Caki2 (cell line): ENCODE measurements around the gene EEF2K. TPM values are rescaled to one million over a fixed set of nuclear protein-coding genes. Genes with fewer than 3 reads are reported as not detected.

ENCODE experiments used
- DNase-seq: peaks from one replicate; pipeline ENCODE4 v3.0.0-alpha.2; 2015; ENCODE audit warnings: low read depth
- in situ Hi-C: cut with HindIII; loops from 2 replicates; pipeline ENCODE4 v1.10.0; 2016; ENCODE audit warnings: low sequenced_read_pairs, low pct_unique_long_range_greater_than_20kb, mixed read lengths
- total RNA-seq: library from RNA; depleted of rRNA; stranded (reverse); fragments of >200 nt; shearing (Covaris generic); gene quantifications from 2 replicates; pipeline ENCODE4 v1.2.3, GENCODE V29; 2014; ENCODE audit warnings: low replicate concordance

EEF2K gene
- total RNA-seq, 1 experiment from 2014 or later: 16.2 TPM

- in situ Hi-C loops: loop anchor here (10.0 kb wide), 1 partner anchor 53 kb away; no protein-coding TSS in a partner anchor
- DNase-seq: no peak
These were observed 61.7 kb downstream of the EEF2K start for GRCh38 chr16:22267764-22268163.

- DNase-seq: no peak
- in situ Hi-C loops: no loop called here
These were observed 64.4 kb downstream of the EEF2K start for GRCh38 chr16:22270525-22270924.

GRCh38 chr16:22272870-22273650, 67.0 kb downstream of the EEF2K start:
- in situ Hi-C loops: no loop called here
- DNase-seq: no peak

GRCh38 chr16:22274916-22275315, 68.8 kb downstream of the EEF2K start:
- no peak for DNase-seq
- in situ Hi-C loops: no loop called here

DNA sequence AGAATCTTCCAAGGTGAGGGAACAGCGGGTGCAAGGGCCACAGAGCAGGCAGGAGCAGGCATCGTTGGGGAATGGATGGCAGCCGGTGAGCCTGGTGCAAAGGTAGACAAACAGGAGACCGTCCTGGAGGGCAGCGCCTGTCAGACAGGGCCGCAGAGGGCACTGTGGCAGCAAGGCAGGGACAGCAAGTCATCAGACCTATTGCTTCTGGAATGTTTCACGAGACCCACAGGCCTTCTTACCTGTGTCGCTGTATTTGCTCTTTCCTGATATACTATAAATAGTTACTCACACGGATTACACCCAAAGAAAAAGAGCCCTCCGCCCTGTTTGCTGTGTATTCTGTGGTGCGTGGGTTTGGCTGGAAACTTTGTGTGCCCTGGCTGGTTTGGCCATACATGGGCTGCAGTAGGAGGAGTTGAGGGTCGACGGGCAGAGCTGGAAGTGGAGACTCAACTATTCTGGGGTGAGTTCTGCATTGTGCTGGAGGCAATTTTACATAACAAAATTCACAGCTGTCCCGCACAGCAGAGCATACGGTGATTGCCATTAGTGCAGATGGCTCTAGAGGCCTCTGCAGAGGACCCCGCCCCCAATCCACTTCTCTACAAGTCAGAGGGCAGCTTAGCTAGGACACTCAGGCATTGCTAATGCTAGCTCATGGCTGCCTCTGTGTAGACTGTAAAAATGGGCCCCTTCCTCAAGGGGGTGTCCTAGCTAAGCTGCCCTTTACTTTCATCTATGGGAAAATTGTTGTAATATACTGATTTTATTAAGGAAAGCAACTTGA, 72.6 kb downstream of the EEF2K start:
- DNase-seq: no peak
- in situ Hi-C loops: no loop called here

- no peak for DNase-seq
- in situ Hi-C loops: no loop called here
These were observed 76.3 kb downstream of the EEF2K start for GRCh38 chr16:22282254-22282892.

GRCh38 chr16:22284637-22285036, 78.6 kb downstream of the EEF2K start:
- no peak for DNase-seq
- in situ Hi-C loops: no loop called here

- DNase-seq: no peak
- in situ Hi-C loops: no loop called here
These were observed 79.0 kb downstream of the EEF2K start for GRCh38 chr16:22285080-22285479.

- in situ Hi-C loops: no loop called here
- no peak for DNase-seq
These were observed 84.9 kb downstream of the EEF2K start for GRCh38 chr16:22291020-22291419.

DNA sequence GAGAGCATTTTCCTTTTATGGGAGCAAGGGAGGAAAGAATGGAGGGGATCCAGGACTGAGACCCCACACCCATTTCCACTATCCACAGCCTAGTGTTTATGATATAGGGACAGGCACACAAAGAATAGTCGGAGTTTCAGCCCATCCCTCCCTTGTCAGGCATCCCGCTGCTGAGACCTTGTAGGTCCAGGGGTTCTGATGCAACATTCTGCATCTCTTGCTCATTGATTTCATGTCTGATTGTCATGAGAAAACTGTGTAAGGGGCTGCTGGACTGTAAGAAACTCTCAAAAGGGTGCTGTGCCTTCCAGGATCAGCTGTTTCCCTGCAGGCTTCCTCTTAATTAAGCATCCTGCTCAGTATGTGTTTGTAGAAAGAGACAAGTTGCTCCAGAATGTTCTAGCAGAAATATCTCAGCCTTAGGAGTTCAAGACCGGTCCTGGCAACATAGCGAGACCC, 85.8 kb downstream of the EEF2K start:
- DNase-seq: no peak
- in situ Hi-C loops: no loop called here

- in situ Hi-C loops: no loop called here
- no peak for DNase-seq
These were observed 86.2 kb downstream of the EEF2K start for GRCh38 chr16:22292320-22292719.

DNA sequence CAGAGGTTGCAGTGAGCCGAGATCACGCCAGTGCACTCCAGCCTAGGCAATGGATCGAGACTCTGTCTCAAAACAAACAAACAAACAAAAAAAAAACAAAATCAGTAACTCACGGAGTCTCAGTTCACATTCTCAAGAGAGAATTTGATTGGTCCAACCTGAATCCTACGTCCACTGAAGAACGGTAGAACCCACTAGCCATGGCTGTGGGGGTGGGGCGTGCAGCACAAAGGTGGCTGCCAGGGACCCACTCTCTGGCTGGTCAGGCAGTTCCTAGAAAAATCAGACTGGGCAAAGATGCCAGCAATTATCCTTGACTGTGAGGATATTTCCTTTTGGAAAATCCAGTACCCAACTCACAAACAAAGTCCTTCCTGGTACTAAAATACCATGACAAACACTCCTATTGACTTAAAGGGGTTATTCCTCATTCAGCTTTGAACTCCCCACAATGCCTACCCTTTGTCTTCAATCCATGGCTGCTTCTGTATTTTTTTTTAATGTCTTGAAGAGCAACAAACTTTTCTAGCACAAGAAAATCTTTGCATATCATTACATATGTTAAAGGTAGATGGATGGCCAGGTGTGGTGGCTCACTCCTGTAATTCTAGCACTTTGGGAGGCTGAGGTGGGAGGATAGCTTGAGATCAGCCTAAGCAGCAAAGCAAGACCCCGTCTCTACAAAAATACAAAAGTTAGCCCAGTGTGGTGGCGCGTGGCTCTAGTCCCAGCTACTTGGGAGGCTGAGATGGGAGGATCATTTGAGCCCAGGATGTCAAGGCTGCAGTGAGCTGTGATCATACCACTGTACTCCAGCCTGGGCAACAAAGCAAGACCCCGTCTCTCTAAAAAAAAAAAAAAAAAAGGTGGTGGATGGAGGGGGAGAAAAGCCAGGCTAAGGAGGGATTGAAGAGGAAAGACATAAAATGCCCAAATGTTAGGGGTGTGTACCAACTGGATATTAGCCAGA, 87.3 kb downstream of the EEF2K start:
- in situ Hi-C loops: no loop called here
- no peak for DNase-seq

- in situ Hi-C loops: no loop called here
- DNase-seq: peak; percentile 41
These were observed 90.4 kb downstream of the EEF2K start for GRCh38 chr16:22296225-22297113.

GRCh38 chr16:22297114-22297870, 91.2 kb downstream of the EEF2K start, which contains the start of gene POLR3E:
POLR3E (plus strand) TSS chr16:22297409; CDS start chr16:22302969, 5,560 bp downstream.
- peak; percentile 99 for DNase-seq
- in situ Hi-C loops: no loop called here

- in situ Hi-C loops: no loop called here
- peak; percentile 96 for DNase-seq
These were observed 92.0 kb downstream of the EEF2K start for GRCh38 chr16:22297871-22298733.
